UCSD-AML1 (cell line): Measurements from ENCODE around the gene CLIP2.

Experiments used
- DNase-seq: peaks from one replicate; lab custom pipeline; 2025; ENCODE audit not compliant: unreplicated experiment; lab: John Stamatoyannopoulos, UW

CLIP2 gene

GRCh38 chr7:74269757-74270277 is 19.4 kb upstream of the CLIP2 start:
- peak; percentile 44 for DNase-seq

GRCh38 chr7:74271742-74272141 is 17.5 kb upstream of the CLIP2 start:
- peak; percentile 30 for DNase-seq

GRCh38 chr7:74272305-74273038 is 16.7 kb upstream of the CLIP2 start:
- DNase-seq, result peak; percentile 86

GRCh38 chr7:74275401-74275881 is 13.8 kb upstream of the CLIP2 start:
- peak; percentile 29 for DNase-seq

GRCh38 chr7:74277636-74278035 is 11.6 kb upstream of the CLIP2 start:
- no peak for DNase-seq

- no peak for DNase-seq
Observed at GRCh38 chr7:74280985-74281384, 8.2 kb upstream of the CLIP2 start.

- DNase-seq, result no peak
Observed at GRCh38 chr7:74282748-74283459, 6.3 kb upstream of the CLIP2 start.

- DNase-seq, result no peak
Observed at GRCh38 chr7:74283858-74284447, 5.3 kb upstream of the CLIP2 start.

- DNase-seq, result peak; percentile 21
Observed at GRCh38 chr7:74284781-74285259, 4.4 kb upstream of the CLIP2 start.

- DNase-seq, result no peak
Observed at GRCh38 chr7:74286131-74286530, 3.1 kb upstream of the CLIP2 start.

GRCh38 chr7:74287303-74288033 is 1.7 kb upstream of the CLIP2 start:
- no peak for DNase-seq

- peak; percentile 76 for DNase-seq
Observed at GRCh38 chr7:74288034-74288881, 949 bp upstream of the CLIP2 start.

GRCh38 chr7:74289659-74290552 is 699 bp downstream of the CLIP2 start:
- peak; percentile 13 for DNase-seq

GRCh38 chr7:74290553-74290950 is 1.3 kb downstream of the CLIP2 start:
- no peak for DNase-seq

- DNase-seq, result no peak
Observed at GRCh38 chr7:74290981-74291441, 1.8 kb downstream of the CLIP2 start.

- no peak for DNase-seq
Observed at GRCh38 chr7:74291535-74291934, 2.3 kb downstream of the CLIP2 start.

- DNase-seq, result no peak
Observed at GRCh38 chr7:74292757-74293576, 3.8 kb downstream of the CLIP2 start.

- DNase-seq, result no peak
Observed at GRCh38 chr7:74293577-74293908, 4.3 kb downstream of the CLIP2 start.
